H9 (cell line): ENCODE results near the gene IP6K3. TPM values are rescaled to one million over a fixed set of nuclear protein-coding genes. Genes with fewer than 3 reads are reported as not detected.

Experiments used
- DNase-seq: peaks from one replicate; pipeline ENCODE4 v3.0.0-alpha.2; 2017
- H2AFZ ChIP-seq: one replicate; pipeline ENCODE4 v1.6.1; 2013; ENCODE audit warnings: mild to moderate bottlenecking, low read length, control low read depth, moderate library complexity
- H2AK5ac ChIP-seq: 2 replicates; pipeline ENCODE4 v1.6.1; 2013; ENCODE audit warnings: low read length, control low read depth, mixed read lengths; ENCODE audit not compliant: insufficient read length
- H2BK120ac ChIP-seq: one replicate; pipeline ENCODE4 v1.6.1; 2013; ENCODE audit warnings: low read depth, mild to moderate bottlenecking, low read length, control low read depth, inconsistent platforms; ENCODE audit not compliant: poor library complexity, severe bottlenecking
- H2BK12ac ChIP-seq: 2 replicates; pipeline ENCODE4 v1.6.1; 2013; ENCODE audit warnings: low read length, control low read depth, mixed read lengths, low read depth; ENCODE audit not compliant: insufficient read length
- H2BK15ac ChIP-seq: 2 replicates; pipeline ENCODE4 v1.6.1; 2013; ENCODE audit warnings: low read depth, low read length, control low read depth
- H2BK20ac ChIP-seq: one replicate; pipeline ENCODE4 v1.6.1; 2013; ENCODE audit warnings: low read depth, mild to moderate bottlenecking, low read length, control low read depth, inconsistent platforms; ENCODE audit not compliant: poor library complexity, severe bottlenecking
- H2BK5ac ChIP-seq: 2 replicates; pipeline ENCODE4 v1.6.1; 2013; ENCODE audit warnings: low read length, control low read depth, mixed read lengths; ENCODE audit not compliant: insufficient read length
- H3K14ac ChIP-seq: 2 replicates; pipeline ENCODE4 v1.6.1; 2013; ENCODE audit warnings: low read length, control low read depth; ENCODE audit not compliant: insufficient read depth
- H3K18ac ChIP-seq: 2 replicates; pipeline ENCODE4 v1.6.1; 2013; ENCODE audit warnings: low read depth, mild to moderate bottlenecking, mixed read lengths, low read length, control low read depth; ENCODE audit not compliant: insufficient read length
- H3K23ac ChIP-seq: 2 replicates; pipeline ENCODE4 v1.6.1; 2013; ENCODE audit warnings: low read length, control low read depth, mixed read lengths, low read depth; ENCODE audit not compliant: insufficient read length
- H3K23me2 ChIP-seq: 2 replicates; pipeline ENCODE4 v1.6.1; 2013; ENCODE audit warnings: low read depth, mild to moderate bottlenecking, mixed read lengths, low read length, control low read depth; ENCODE audit not compliant: insufficient read length, poor library complexity, severe bottlenecking
- H3K27ac ChIP-seq: 2 replicates; pipeline ENCODE4 v1.5.1; 2013; ENCODE audit warnings: low read length, control low read depth, mixed read lengths, low read depth; ENCODE audit not compliant: insufficient read length
- H3K27me3 ChIP-seq: 2 replicates; pipeline ENCODE4 v1.6.1; 2013; ENCODE audit warnings: low read length, control low read depth, inconsistent platforms; ENCODE audit not compliant: insufficient read depth
- H3K4ac ChIP-seq: 2 replicates; pipeline ENCODE4 v1.6.1; 2013; ENCODE audit warnings: low read depth, mild to moderate bottlenecking, control low read depth, inconsistent platforms, low read length, moderate library complexity
- H3K4me1 ChIP-seq: 2 replicates; pipeline ENCODE4 v1.6.1; 2013; ENCODE audit warnings: low read length, control low read depth, inconsistent platforms; ENCODE audit not compliant: insufficient read depth
- H3K4me2 ChIP-seq: 2 replicates; pipeline ENCODE4 v1.6.1; 2013; ENCODE audit warnings: low read length, control low read depth, mixed read lengths; ENCODE audit not compliant: insufficient read length, insufficient read depth
- H3K56ac ChIP-seq: 2 replicates; pipeline ENCODE4 v1.6.1; 2013; ENCODE audit warnings: low read depth, mild to moderate bottlenecking, mixed read lengths, low read length, control low read depth; ENCODE audit not compliant: insufficient read length
- H3K79me1 ChIP-seq: 2 replicates; pipeline ENCODE4 v1.6.1; 2013; ENCODE audit warnings: low read depth, mild to moderate bottlenecking, moderate library complexity, low read length, control low read depth, inconsistent platforms; ENCODE audit not compliant: insufficient read depth, poor library complexity, severe bottlenecking
- H3K79me2 ChIP-seq: 2 replicates; pipeline ENCODE4 v1.6.1; 2013; ENCODE audit warnings: low read length, control low read depth, inconsistent platforms; ENCODE audit not compliant: insufficient read depth
- H3K9ac ChIP-seq: 2 replicates; pipeline ENCODE4 v1.6.1; 2013; ENCODE audit warnings: low read length, control low read depth, mixed read lengths; ENCODE audit not compliant: insufficient read length; ENCODE audit errors: extremely low read depth
- H3K9me3 ChIP-seq: one replicate; pipeline ENCODE4 v1.6.1; 2013; ENCODE audit warnings: low read depth, low read length, inconsistent platforms; ENCODE audit not compliant: control insufficient read depth
- H3T11ph ChIP-seq: one replicate; pipeline ENCODE4 v1.6.1; 2013; ENCODE audit warnings: mild to moderate bottlenecking, low read length, control low read depth, inconsistent platforms
- H4K20me1 ChIP-seq: one replicate; pipeline ENCODE4 v1.6.1; 2013; ENCODE audit not compliant: control insufficient read depth, insufficient read length, insufficient read depth
- H4K5ac ChIP-seq: 2 replicates; pipeline ENCODE4 v1.6.1; 2013; ENCODE audit warnings: low read depth, mild to moderate bottlenecking, mixed read lengths, low read length, control low read depth; ENCODE audit not compliant: insufficient read length
- H4K8ac ChIP-seq: replicated peaks from 2 replicates; pipeline ENCODE4 v1.6.1; 2013; ENCODE audit warnings: low read length, control low read depth, mixed read lengths, low read depth; ENCODE audit not compliant: insufficient read length
- H4K91ac ChIP-seq: 2 replicates; pipeline ENCODE4 v1.6.1; 2013; ENCODE audit warnings: low read depth, mild to moderate bottlenecking, moderate library complexity, mixed read lengths, low read length, control low read depth; ENCODE audit not compliant: insufficient read length
- H3K27ac Mint-ChIP-seq, 3 experiments: 2 replicates in 2 of 3; 3 replicates in 1 of 3; pipeline ENCODE4 v1.8.0; 2020 to 2021; ENCODE audit warnings: mixed read lengths in 3 of 3, mild to moderate bottlenecking in 1 of 3, moderate library complexity in 1 of 3
- H3K27me3 Mint-ChIP-seq: 2 replicates; pipeline ENCODE4 v1.8.0; 2021; ENCODE audit warnings: low read depth, mild to moderate bottlenecking, moderate library complexity, mixed read lengths
- H3K36me3 Mint-ChIP-seq, 3 experiments: 2 replicates in 2 of 3; 3 replicates in 1 of 3; pipeline ENCODE4 v1.8.0; 2020 to 2021; ENCODE audit warnings: low read depth in 3 of 3, mixed read lengths in 3 of 3; ENCODE audit not compliant: insufficient read depth in 1 of 3
- H3K4me1 Mint-ChIP-seq, 2 experiments: 2 replicates each; pipeline ENCODE4 v1.8.0; 2020; ENCODE audit warnings: mixed read lengths in 2 of 2
- H3K4me3 Mint-ChIP-seq, 2 experiments: 2 replicates in 1 of 2; 3 replicates in 1 of 2; pipeline ENCODE4 v1.8.0; 2020 to 2021; ENCODE audit warnings: mild to moderate bottlenecking in 2 of 2, mixed read lengths in 2 of 2, moderate library complexity in 1 of 2
- H3K9me3 Mint-ChIP-seq, 2 experiments: 2 replicates in 1 of 2; 3 replicates in 1 of 2; pipeline ENCODE4 v1.8.0; 2020; ENCODE audit warnings: mild to moderate bottlenecking in 2 of 2, mixed read lengths in 2 of 2, moderate library complexity in 1 of 2
- WGBS: extraction: QIAGEN DNeasy Blood & Tissue Kit; methylation state at CpG from one replicate; pipeline ENCODE4 v1.1.7; 2013; ENCODE audit warnings: missing lambda C conversion rate, low lambda C conversion rate, mixed read lengths; ENCODE audit not compliant: insufficient read length; ENCODE audit errors: extremely low coverage; 5-methylcytosine and 5-hydroxymethylcytosine counted together
- total RNA-seq: library from RNA; stranded (reverse); gene quantifications from 2 replicates; pipeline ENCODE4 v1.2.1, GENCODE V29; 2021
- TF ChIP-seq, protein P1 (sequence below): fragments of 200-600 bp; sonication (generic); conservative IDR thresholded peaks from 3 replicates; pipeline ENCODE4 v1.8.0; 2021; ENCODE audit warnings: antibody characterized with exemption, mild to moderate bottlenecking

IP6K3 gene
- total RNA-seq, 1 experiment from 2014 or later, result 0.46 TPM

DNA sequence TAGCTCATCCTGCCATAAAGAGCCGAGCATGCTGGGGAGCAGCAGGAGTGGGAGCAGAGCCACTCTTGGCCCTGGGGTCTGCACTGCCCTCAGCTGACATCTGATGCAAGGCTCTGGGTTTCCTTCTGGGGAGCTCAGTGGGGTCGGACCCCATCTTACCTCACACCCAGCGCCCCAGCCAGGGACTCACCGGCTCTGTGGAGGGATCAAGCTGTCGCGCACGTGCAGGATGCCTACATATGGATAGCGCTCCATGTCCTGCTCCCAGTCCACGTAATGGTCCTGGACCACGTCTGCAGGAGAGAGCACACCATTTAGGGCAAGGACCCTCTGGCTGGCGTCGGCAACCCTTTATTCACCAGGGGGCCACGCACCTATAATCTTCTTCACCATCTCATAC lies 30.1 kb upstream of the IP6K3 start:
- Histone ChIP-seq H2AK5ac (no peak overlapping the region), H2BK15ac (no peak overlapping the region), H3K56ac (no peak overlapping the region), H3K23me2 (no peaks in the 10 kb centered on the region), H3T11ph (no peak overlapping the region), H2BK20ac (no peak overlapping the region), H3K23ac (no peak overlapping the region), H3K4ac (no peak overlapping the region), H3K4me2 (no peak overlapping the region), H2BK5ac (no peak overlapping the region), H3K9me3 (no peaks in the 10 kb centered on the region), H3K79me1 (no peaks in the 10 kb centered on the region), H3K27me3 (no peaks in the 10 kb centered on the region), H3K79me2 (no peaks in the 10 kb centered on the region), H4K5ac (no peak overlapping the region), H4K91ac (no peak overlapping the region), H4K8ac (no peak overlapping the region), H2BK12ac (no peak overlapping the region), H4K20me1 (no peaks in the 10 kb centered on the region), H2BK120ac (no peak overlapping the region), H3K4me1 (peaks cover 13% of the 10 kb centered on the region; the same call in 1 of the 2 replicates), H3K18ac (no peak overlapping the region), H3K14ac (no peak overlapping the region), H3K27ac (no peak overlapping the region), H3K9ac (no peak overlapping the region), H2AFZ (no peak overlapping the region)
- Mint-ChIP-seq H3K27me3 (0 out of 2 replicates have a peak, but pooled peaks cover 2% of the 10 kb centered on the region), H3K36me3 (peaks cover 42 to 91% (median 90%) of the 10 kb centered on the region in 3 experiments), H3K4me1 (peaks cover 56 to 59% of the 10 kb centered on the region in 2 experiments), H3K27ac (no peak overlapping the region; a peak in 1 of 7 replicates), H3K9me3 (no peaks in the 10 kb centered on the region), H3K4me3 (no peak overlapping the region)
- WGBS, result no CpG with 5 or more reads among the region's 13 CpGs
- no peak for DNase-seq
- TF ChIP-seq, protein P1, sequence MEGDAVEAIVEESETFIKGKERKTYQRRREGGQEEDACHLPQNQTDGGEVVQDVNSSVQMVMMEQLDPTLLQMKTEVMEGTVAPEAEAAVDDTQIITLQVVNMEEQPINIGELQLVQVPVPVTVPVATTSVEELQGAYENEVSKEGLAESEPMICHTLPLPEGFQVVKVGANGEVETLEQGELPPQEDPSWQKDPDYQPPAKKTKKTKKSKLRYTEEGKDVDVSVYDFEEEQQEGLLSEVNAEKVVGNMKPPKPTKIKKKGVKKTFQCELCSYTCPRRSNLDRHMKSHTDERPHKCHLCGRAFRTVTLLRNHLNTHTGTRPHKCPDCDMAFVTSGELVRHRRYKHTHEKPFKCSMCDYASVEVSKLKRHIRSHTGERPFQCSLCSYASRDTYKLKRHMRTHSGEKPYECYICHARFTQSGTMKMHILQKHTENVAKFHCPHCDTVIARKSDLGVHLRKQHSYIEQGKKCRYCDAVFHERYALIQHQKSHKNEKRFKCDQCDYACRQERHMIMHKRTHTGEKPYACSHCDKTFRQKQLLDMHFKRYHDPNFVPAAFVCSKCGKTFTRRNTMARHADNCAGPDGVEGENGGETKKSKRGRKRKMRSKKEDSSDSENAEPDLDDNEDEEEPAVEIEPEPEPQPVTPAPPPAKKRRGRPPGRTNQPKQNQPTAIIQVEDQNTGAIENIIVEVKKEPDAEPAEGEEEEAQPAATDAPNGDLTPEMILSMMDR, result no peak
